ENCODE results near the gene EGFR.

Gene EGFR

DNA sequence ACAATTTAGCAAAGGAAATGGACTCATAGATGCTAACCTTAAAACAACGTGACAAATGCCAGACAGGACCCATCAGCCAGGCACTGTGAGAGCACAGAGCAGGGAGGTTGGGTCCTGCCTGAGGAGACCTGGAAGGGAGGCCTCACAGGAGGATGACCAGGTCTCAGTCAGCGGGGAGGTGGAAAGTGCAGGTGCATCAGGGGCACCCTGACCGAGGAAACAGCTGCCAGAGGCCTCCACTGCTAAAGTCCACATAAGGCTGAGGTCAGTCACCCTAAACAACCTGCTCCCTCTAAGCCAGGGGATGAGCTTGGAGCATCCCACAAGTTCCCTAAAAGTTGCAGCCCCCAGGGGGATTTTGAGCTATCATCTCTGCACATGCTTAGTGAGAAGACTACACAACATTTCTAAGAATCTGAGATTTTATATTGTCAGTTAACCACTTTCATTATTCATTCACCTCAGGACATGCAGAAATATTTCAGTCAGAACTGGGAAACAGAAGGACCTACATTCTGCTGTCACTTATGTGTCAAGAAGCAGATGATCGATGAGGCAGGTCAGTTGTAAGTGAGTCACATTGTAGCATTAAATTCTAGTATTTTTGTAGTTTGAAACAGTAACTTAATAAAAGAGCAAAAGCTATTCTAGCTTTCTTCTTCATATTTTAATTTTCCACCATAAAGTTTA, 188.8 kb downstream of the EGFR start:
- Histone ChIP-seq H4K20me1 (ENCODE audit: insufficient read depth, low read length) (no peaks in the 10 kb centered on the region), H3K4me3 (ENCODE audit: low read length) (no peak overlapping the region), H2AFZ (ENCODE audit: low read depth, low read length) (no peak overlapping the region), H3K4me2 (ENCODE audit: low read length) (no peak overlapping the region), H3K27me3 (ENCODE audit: low read depth, low read length) (peaks cover 10% of the 10 kb centered on the region; the same call in 1 of the 2 replicates), H3K36me3 (replicated peaks; ENCODE audit: low read depth, low read length) (no peaks in the 10 kb centered on the region), H3K9ac (ENCODE audit: low read length) (no peak overlapping the region), H3K79me2 (ENCODE audit: low read length) (no peaks in the 10 kb centered on the region), H3K9me3 (ENCODE audit: insufficient read depth, low read length) (no peaks in the 10 kb centered on the region), H3K27ac (ENCODE audit: low read length) (no peak overlapping the region), H3K4me1 (ENCODE audit: low read length) (peaks cover 13% of the 10 kb centered on the region)
- TF ChIP-seq, protein P1, sequence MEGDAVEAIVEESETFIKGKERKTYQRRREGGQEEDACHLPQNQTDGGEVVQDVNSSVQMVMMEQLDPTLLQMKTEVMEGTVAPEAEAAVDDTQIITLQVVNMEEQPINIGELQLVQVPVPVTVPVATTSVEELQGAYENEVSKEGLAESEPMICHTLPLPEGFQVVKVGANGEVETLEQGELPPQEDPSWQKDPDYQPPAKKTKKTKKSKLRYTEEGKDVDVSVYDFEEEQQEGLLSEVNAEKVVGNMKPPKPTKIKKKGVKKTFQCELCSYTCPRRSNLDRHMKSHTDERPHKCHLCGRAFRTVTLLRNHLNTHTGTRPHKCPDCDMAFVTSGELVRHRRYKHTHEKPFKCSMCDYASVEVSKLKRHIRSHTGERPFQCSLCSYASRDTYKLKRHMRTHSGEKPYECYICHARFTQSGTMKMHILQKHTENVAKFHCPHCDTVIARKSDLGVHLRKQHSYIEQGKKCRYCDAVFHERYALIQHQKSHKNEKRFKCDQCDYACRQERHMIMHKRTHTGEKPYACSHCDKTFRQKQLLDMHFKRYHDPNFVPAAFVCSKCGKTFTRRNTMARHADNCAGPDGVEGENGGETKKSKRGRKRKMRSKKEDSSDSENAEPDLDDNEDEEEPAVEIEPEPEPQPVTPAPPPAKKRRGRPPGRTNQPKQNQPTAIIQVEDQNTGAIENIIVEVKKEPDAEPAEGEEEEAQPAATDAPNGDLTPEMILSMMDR (IDR thresholded peaks at IDR 0.05; ENCODE audit: low read depth, low read length): no peak
- no peak for TF ChIP-seq EZH2phosphoT487 (IDR thresholded peaks at IDR 0.05; ENCODE audit: low read depth)

DNA sequence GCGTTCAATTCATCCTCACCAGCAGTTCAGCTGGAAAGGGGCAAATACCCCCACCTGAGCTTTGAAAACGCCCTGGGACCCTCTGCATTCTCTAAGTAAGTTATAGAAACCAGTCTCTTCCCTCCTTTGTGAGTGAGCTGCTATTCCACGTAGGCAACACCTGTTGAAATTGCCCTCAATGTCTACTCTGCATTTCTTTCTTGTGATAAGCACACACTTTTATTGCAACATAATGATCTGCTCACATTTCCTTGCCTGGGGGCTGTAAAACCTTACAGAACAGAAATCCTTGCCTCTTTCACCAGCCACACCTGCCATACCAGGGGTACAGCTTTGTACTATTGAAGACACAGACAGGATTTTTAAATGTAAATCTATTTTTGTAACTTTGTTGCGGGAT, 190.5 kb downstream of the EGFR start:
- no peaks in the 10 kb centered on the region for H3K79me2 ChIP-seq (ENCODE audit: low read length)
- H2AFZ ChIP-seq (ENCODE audit: low read depth, low read length): no peak overlapping the region
- no peak overlapping the region for H3K4me2 ChIP-seq (ENCODE audit: low read length)
- no peaks in the 10 kb centered on the region for H3K9me3 ChIP-seq (ENCODE audit: insufficient read depth, low read length)
- H3K27ac ChIP-seq (ENCODE audit: low read length): no peak overlapping the region
- H3K27me3 ChIP-seq (ENCODE audit: low read depth, low read length): peaks cover 22% of the 10 kb centered on the region
- no peaks in the 10 kb centered on the region for H3K36me3 ChIP-seq (replicated peaks; ENCODE audit: low read depth, low read length)
- TF ChIP-seq EZH2phosphoT487 (IDR thresholded peaks at IDR 0.05; ENCODE audit: low read depth): no peak
- TF ChIP-seq, protein P1 (IDR thresholded peaks at IDR 0.05; ENCODE audit: low read depth, low read length): no peak
- H3K4me3 ChIP-seq (ENCODE audit: low read length): no peak overlapping the region
- peaks cover 13% of the 10 kb centered on the region for H3K4me1 ChIP-seq (ENCODE audit: low read length)
- no peaks in the 10 kb centered on the region for H4K20me1 ChIP-seq (ENCODE audit: insufficient read depth, low read length)
- H3K9ac ChIP-seq (ENCODE audit: low read length): no peak overlapping the region

DNA sequence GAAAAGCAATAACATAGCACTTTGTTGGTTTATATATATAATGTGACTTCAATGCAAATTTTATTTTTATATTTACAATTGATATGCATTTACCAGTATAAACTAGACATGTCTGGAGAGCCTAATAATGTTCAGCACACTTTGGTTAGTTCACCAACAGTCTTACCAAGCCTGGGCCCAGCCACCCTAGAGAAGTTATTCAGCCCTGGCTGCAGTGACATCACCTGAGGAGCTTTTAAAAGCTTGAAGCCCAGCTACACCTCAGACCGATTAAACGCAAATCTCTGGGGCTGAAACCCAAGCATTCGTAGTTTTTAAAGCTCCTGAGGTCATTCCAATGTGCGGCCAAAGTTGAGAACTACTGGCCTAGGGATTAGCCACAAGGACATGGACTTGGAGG, 191.4 kb downstream of the EGFR start:
- H3K4me2 ChIP-seq (ENCODE audit: low read length): no peak overlapping the region
- no peak overlapping the region for H3K9ac ChIP-seq (ENCODE audit: low read length)
- H3K9me3 ChIP-seq (ENCODE audit: insufficient read depth, low read length): no peaks in the 10 kb centered on the region
- no peaks in the 10 kb centered on the region for H4K20me1 ChIP-seq (ENCODE audit: insufficient read depth, low read length)
- H2AFZ ChIP-seq (ENCODE audit: low read depth, low read length): no peak overlapping the region
- TF ChIP-seq, protein P1 (IDR thresholded peaks at IDR 0.05; ENCODE audit: low read depth, low read length): no peak
- no peak for TF ChIP-seq EZH2phosphoT487 (IDR thresholded peaks at IDR 0.05; ENCODE audit: low read depth)
- no peak overlapping the region for H3K27ac ChIP-seq (ENCODE audit: low read length)
- peaks cover 26% of the 10 kb centered on the region for H3K27me3 ChIP-seq (ENCODE audit: low read depth, low read length)
- H3K36me3 ChIP-seq (replicated peaks; ENCODE audit: low read depth, low read length): no peaks in the 10 kb centered on the region
- no peaks in the 10 kb centered on the region for H3K79me2 ChIP-seq (ENCODE audit: low read length)
- no peak overlapping the region for H3K4me3 ChIP-seq (ENCODE audit: low read length)
- peaks cover 13% of the 10 kb centered on the region for H3K4me1 ChIP-seq (ENCODE audit: low read length)

DNA sequence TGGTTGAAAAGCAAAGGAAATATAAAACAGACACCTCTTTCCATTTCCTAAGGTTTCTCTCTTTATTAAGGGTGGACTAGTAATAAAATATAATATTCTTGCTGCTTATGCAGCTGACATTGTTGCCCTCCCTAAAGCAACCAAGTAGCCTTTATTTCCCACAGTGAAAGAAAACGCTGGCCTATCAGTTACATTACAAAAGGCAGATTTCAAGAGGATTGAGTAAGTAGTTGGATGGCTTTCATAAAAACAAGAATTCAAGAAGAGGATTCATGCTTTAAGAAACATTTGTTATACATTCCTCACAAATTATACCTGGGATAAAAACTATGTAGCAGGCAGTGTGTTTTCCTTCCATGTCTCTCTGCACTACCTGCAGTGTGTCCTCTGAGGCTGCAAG, 191.9 kb downstream of the EGFR start:
- TF ChIP-seq EZH2phosphoT487 (IDR thresholded peaks at IDR 0.05; ENCODE audit: low read depth): no peak
- TF ChIP-seq, protein P1 (IDR thresholded peaks at IDR 0.05; ENCODE audit: low read depth, low read length): no peak
- peaks cover 32% of the 10 kb centered on the region for H3K27me3 ChIP-seq (ENCODE audit: low read depth, low read length)
- H3K4me3 ChIP-seq (ENCODE audit: low read length): no peak overlapping the region
- H3K4me2 ChIP-seq (ENCODE audit: low read length): no peak overlapping the region
- H3K79me2 ChIP-seq (ENCODE audit: low read length): no peaks in the 10 kb centered on the region
- H4K20me1 ChIP-seq (ENCODE audit: insufficient read depth, low read length): no peaks in the 10 kb centered on the region
- no peaks in the 10 kb centered on the region for H3K36me3 ChIP-seq (replicated peaks; ENCODE audit: low read depth, low read length)
- H3K4me1 ChIP-seq (ENCODE audit: low read length): peaks cover 13% of the 10 kb centered on the region
- no peak overlapping the region for H2AFZ ChIP-seq (ENCODE audit: low read depth, low read length)
- H3K9me3 ChIP-seq (ENCODE audit: insufficient read depth, low read length): no peaks in the 10 kb centered on the region
- no peak overlapping the region for H3K27ac ChIP-seq (ENCODE audit: low read length)
- no peak overlapping the region for H3K9ac ChIP-seq (ENCODE audit: low read length)
